Adrenal gland (tissue), 12 donors: Measurements from ENCODE around the gene FHIT. TPM values are rescaled to one million over a fixed set of nuclear protein-coding genes. Genes with fewer than 3 reads are reported as not detected.
"Not testable (repeated sequence)": the region's sequence is repeated elsewhere in the genome, so short reads cannot be mapped to it uniquely, and the experiment has no call there.

Experiments used
- DNase-seq, 7 donors: peaks; one replicate each; pipeline ENCODE4 v3.0.0-alpha.2; 2019 to 2020
- H3K27ac ChIP-seq, 5 donors: fragments of 200-600 bp; sonication (generic) in 4 of 5; 1 replicate in 3 of 5; 2 replicates in 2 of 5; pipeline versions ENCODE4 v1.5.1 to v1.8.0; 2016 to 2020; ENCODE audit warnings: mild to moderate bottlenecking in 1 of 5
- H3K27me3 ChIP-seq: fragments of 200-600 bp; 2 replicates; pipeline ENCODE4 v1.8.0; 2021
- H3K36me3 ChIP-seq, 2 donors: fragments of 200-600 bp; replicated peaks in 1 of 2; 1 replicate in 1 of 2; 2 replicates in 1 of 2; pipeline versions ENCODE4 v1.5.1 to v1.8.0; 2018 to 2022
- H3K4me1 ChIP-seq, 2 donors: fragments of 200-600 bp; replicated peaks in 1 of 2; 1 replicate in 1 of 2; 2 replicates in 1 of 2; pipeline versions ENCODE4 v1.5.1 to v1.8.0; 2018 to 2021
- H3K4me3 ChIP-seq, 4 donors: fragments of 200-600 bp; sonication (generic) in 3 of 4; one replicate each; pipeline ENCODE4 v1.5.1; 2016 to 2018
- H3K9me3 ChIP-seq, 3 donors: fragments of 200-600 bp; sonication (generic) in 1 of 3; replicated peaks in 1 of 3; 1 replicate in 2 of 3; 2 replicates in 1 of 3; pipeline versions ENCODE4 v1.5.1 to v1.8.0; 2016 to 2021
- CTCF ChIP-seq, 6 experiments: fragments of 450-650 bp in 4 of 6; fragments of 200-600 bp in 2 of 6; sonication (generic) in 1 of 6; IDR thresholded peaks; 1 replicate in 5 of 6; 2 replicates in 1 of 6; pipeline versions ENCODE4 v1.5.1 to v1.8.0; 2016 to 2021; ENCODE audit warnings: antibody characterized with exemption in 6 of 6, mild to moderate bottlenecking in 2 of 6, moderate library complexity in 1 of 6
- POLR2A ChIP-seq, 2 donors: fragments of 450-650 bp; IDR thresholded peaks; one replicate each; pipeline ENCODE4 v1.6.1; 2017; ENCODE audit warnings: antibody characterized with exemption in 2 of 2, mild to moderate bottlenecking in 2 of 2, moderate library complexity in 1 of 2
- WGBS, 4 donors: extraction: QIAGEN DNeasy Blood & Tissue Kit in 2 of 4; methylation state at CpG; one replicate each; pipeline versions ENCODE4 v1.1.5 to v1.1.7; 2013 to 2017; 5-methylcytosine and 5-hydroxymethylcytosine counted together
- intact Hi-C, 2 donors: fragments of 100-400 bp; cut with DNase I; formaldehyde crosslinking; loops; one replicate each; pipeline versions ENCODE4 v1.14.1 to v1.15.0; 2022 to 2023
- polyA plus RNA-seq, 3 donors: library from polyadenylated mRNA; stranded (reverse); fragments of 200-250 nt in 2 of 3; fragments of 350-450 nt in 1 of 3; fragmentation: Illumina TruSeq in 1 of 3; extraction: RNeasy Lipid Tissue Mini Kit (QIAGEN cat#74804) in 1 of 3; gene quantifications; one replicate each; pipeline ENCODE4 v1.2.3, GENCODE V29; 2013 to 2014
- total RNA-seq, 9 donors: library from RNA; depleted of rRNA in 4 of 9; stranded (reverse); fragments of >200 nt in 4 of 9; fragments of 120-200 nt in 1 of 9; fragmentation: NEBNext Ultra II Directional in 1 of 9; extraction: Animal tissue kit (Norgen Biotek cat#: 25700) in 1 of 9; gene quantifications; one replicate each; pipeline versions ENCODE4 v1.1.0 to v1.2.4, GENCODE V29; 2013 to 2023
- donor health status: healthy with polysubstance abuse.
- donor health status: Bipolar disorder and iron deficiency.
- donor health status: DM: yes; HTN: yes; CAD: no.
- donor health status: DM: no; HTN: no; CAD: no.
- donor health status: DM: no; HTN: no; CAD: no.
- donor health status: DM: yes; HTN: yes; CAD: no.

FHIT gene
- total and polyA plus RNA-seq, 12 donors, result 14.1 to 43.9 (median 28.8) TPM

GRCh38 chr3:59808446-59808845, 1442.8 kb downstream of the FHIT start:
- intact Hi-C loops, result no loop called here
- no peak for DNase-seq

DNA sequence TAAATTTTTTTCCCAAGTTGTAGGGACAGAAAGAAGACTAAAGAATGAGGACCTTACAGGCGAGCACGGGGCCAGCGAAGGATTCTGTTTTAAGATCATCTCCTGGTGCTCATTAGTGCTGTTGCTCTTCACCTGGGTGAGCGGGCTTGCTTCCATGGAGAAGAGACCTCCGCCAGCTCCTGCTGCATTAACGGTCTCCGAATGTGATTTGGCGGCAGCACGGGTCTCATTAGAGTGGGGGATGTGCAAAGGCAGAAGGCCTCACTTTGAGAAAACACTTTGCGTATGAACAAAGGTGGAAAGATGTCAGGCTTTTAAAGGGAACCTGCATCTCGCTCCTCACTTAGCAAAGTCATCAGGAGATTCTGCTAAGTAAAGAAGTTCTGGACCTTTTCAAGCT, 1448.0 kb downstream of the FHIT start:
- no peak for DNase-seq
- Histone ChIP-seq H3K27ac (no peak overlapping the region), H3K9me3 (no peaks in the 10 kb centered on the region), H3K4me3 (no peak overlapping the region), H3K36me3 (no peaks in the 10 kb centered on the region), H3K27me3 (no peaks in the 10 kb centered on the region), H3K4me1 (no peaks in the 10 kb centered on the region)
- intact Hi-C loops, result no loop called here
- no peak for TF ChIP-seq CTCF (IDR thresholded peaks at IDR 0.05)
- TF ChIP-seq POLR2A (IDR thresholded peaks at IDR 0.05), result no peak
- 90 to 94% (median 93%) methylated on average over 11 of the region's 11 CpGs for WGBS, 4 donors

More at GRCh38 chr3:59808446-59808845, 1442.8 kb downstream of the FHIT start:
- WGBS, 4 donors, result 85 to 88% (median 87%) methylated on average over 7 of the region's 7 CpGs
- no peak overlapping the region for H3K4me3 ChIP-seq
- no peaks in the 10 kb centered on the region for H3K4me1 ChIP-seq
- no peaks in the 10 kb centered on the region for H3K9me3 ChIP-seq
- H3K27ac ChIP-seq, result no peak overlapping the region
- no peaks in the 10 kb centered on the region for H3K27me3 ChIP-seq
- TF ChIP-seq POLR2A (IDR thresholded peaks at IDR 0.05) (no peak), CTCF (IDR thresholded peaks at IDR 0.05) (no peak)
- no peaks in the 10 kb centered on the region for H3K36me3 ChIP-seq

- H3K36me3 ChIP-seq, H3K4me1 ChIP-seq, intact Hi-C loops, H3K9me3 ChIP-seq, H3K27ac ChIP-seq, H3K4me3 ChIP-seq, DNase-seq, H3K27me3 ChIP-seq: not testable (repeated sequence)
- 88 to 92% (median 90%) methylated on average over 5 of the region's 5 CpGs for WGBS, 4 donors
These were observed 1448.8 kb downstream of the FHIT start for GRCh38 chr3:59802453-59802852.

DNA sequence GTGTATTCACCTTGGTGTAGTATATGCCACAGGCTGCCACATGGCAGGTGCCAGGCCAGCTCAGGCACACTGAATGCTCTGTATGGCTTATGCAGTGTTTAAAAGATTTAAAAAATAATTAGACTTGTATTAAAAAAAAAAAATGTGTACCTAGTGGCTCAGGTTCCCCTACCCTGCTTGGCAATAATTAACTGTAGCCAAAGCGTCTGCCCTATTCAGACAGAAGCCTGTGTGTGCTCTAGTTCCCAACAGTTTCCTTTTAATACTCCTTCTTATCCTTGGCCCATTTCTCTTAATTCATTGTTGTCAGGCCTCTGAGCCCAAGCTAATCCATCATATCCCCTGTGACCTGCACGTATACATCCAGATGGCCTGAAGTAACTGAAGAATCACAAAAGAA, 1449.2 kb downstream of the FHIT start:
- TF ChIP-seq POLR2A (IDR thresholded peaks at IDR 0.05), result no peak
- TF ChIP-seq CTCF (IDR thresholded peaks at IDR 0.05), result no peak
- Histone ChIP-seq H3K9me3 (no peaks in the 10 kb centered on the region), H3K36me3 (no peaks in the 10 kb centered on the region), H3K27ac (no peak overlapping the region), H3K4me1 (no peaks in the 10 kb centered on the region), H3K4me3 (no peak overlapping the region), H3K27me3 (no peaks in the 10 kb centered on the region)
- no peak for DNase-seq
- 66 to 88% (median 78%) methylated on average over 2 of the region's 2 CpGs for WGBS, 4 donors
- intact Hi-C loops, result no loop called here

GRCh38 chr3:59800481-59800880, 1450.8 kb downstream of the FHIT start:
- no peak for TF ChIP-seq CTCF (IDR thresholded peaks at IDR 0.05)
- intact Hi-C loops, result no loop called here
- WGBS, 4 donors, result 62 to 76% (median 71%) methylated on average over 2 of the region's 2 CpGs

More at GRCh38 chr3:59800481-59800880, 1450.8 kb downstream of the FHIT start:
- no peaks in the 10 kb centered on the region for H3K9me3 ChIP-seq
- no peak overlapping the region for H3K27ac ChIP-seq
- no peaks in the 10 kb centered on the region for H3K27me3 ChIP-seq
- no peaks in the 10 kb centered on the region for H3K4me1 ChIP-seq
- DNase-seq, result no peak
- H3K36me3 ChIP-seq, result no peaks in the 10 kb centered on the region
- no peak overlapping the region for H3K4me3 ChIP-seq
